GM19438 (cell line): ENCODE results near the gene CCDC43.
"Not testable (repeated sequence)": the region's sequence is repeated elsewhere in the genome, so short reads cannot be mapped to it uniquely, and the experiment has no call there.

Source experiments
- ATAC-seq: cut with Tn5 transposase; IDR thresholded peaks from one replicate; pipeline ENCODE4 v1.9.1; 2021; ENCODE audit warnings: low read depth; ENCODE audit not compliant: unreplicated experiment

The CCDC43 gene

GRCh38 chr17:44689477-44690217 lies at the start of gene CCDC43:
CCDC43 (minus strand) TSS chr17:44689776; CDS start chr17:44689753, 23 bp downstream.
- ATAC-seq = peak; percentile 64

GRCh38 chr17:44738214-44738906 lies 48.8 kb upstream of the CCDC43 start:
- ATAC-seq = no peak

GRCh38 chr17:44736551-44737240 lies 47.1 kb upstream of the CCDC43 start:
- no peak for ATAC-seq

- ATAC-seq = no peak
Measured at GRCh38 chr17:44734272-44734671, 44.7 kb upstream of the CCDC43 start.

GRCh38 chr17:44733753-44734152 lies 44.2 kb upstream of the CCDC43 start:
- no peak for ATAC-seq

- ATAC-seq = not testable (repeated sequence)
Measured at GRCh38 chr17:44726121-44726520, 36.5 kb upstream of the CCDC43 start.

- no peak for ATAC-seq
Measured at GRCh38 chr17:44722254-44722653, 32.7 kb upstream of the CCDC43 start.

GRCh38 chr17:44719444-44719843 lies 29.9 kb upstream of the CCDC43 start:
- no peak for ATAC-seq

GRCh38 chr17:44708401-44709263 lies 19.1 kb upstream of the CCDC43 start, which contains the start of gene DBF4B:
DBF4B (plus strand) TSS chr17:44708665; CDS start chr17:44708821, 156 bp downstream.
- no peak for ATAC-seq

- ATAC-seq = no peak
Measured at GRCh38 chr17:44707755-44708400, 18.3 kb upstream of the CCDC43 start.

GRCh38 chr17:44700288-44700687 lies 10.7 kb upstream of the CCDC43 start:
- not testable (repeated sequence) for ATAC-seq

- no peak for ATAC-seq
Measured at GRCh38 chr17:44693609-44694008, 4.0 kb upstream of the CCDC43 start.

- not testable (repeated sequence) for ATAC-seq
Measured at GRCh38 chr17:44690746-44691306, 1.2 kb upstream of the CCDC43 start.

- ATAC-seq = no peak
Measured at GRCh38 chr17:44688675-44689476, 700 bp downstream of the CCDC43 start.

GRCh38 chr17:44688200-44688599 lies 1.4 kb downstream of the CCDC43 start:
- ATAC-seq = no peak

GRCh38 chr17:44687756-44688155 lies 1.8 kb downstream of the CCDC43 start:
- ATAC-seq = no peak

- not testable (repeated sequence) for ATAC-seq
Measured at GRCh38 chr17:44683303-44683702, 6.3 kb downstream of the CCDC43 start.

- ATAC-seq = no peak
Measured at GRCh38 chr17:44677136-44677535, 12.4 kb downstream of the CCDC43 start.

- ATAC-seq = no peak
Measured at GRCh38 chr17:44673893-44674292, 15.7 kb downstream of the CCDC43 start.
